ENCODE measurements around the gene FAIM2. TPM values are rescaled to one million over a fixed set of nuclear protein-coding genes. Genes with fewer than 3 reads are reported as not detected.

Gene FAIM2
- total RNA-seq, 1 donor from 2014 or later: not detected

DNA sequence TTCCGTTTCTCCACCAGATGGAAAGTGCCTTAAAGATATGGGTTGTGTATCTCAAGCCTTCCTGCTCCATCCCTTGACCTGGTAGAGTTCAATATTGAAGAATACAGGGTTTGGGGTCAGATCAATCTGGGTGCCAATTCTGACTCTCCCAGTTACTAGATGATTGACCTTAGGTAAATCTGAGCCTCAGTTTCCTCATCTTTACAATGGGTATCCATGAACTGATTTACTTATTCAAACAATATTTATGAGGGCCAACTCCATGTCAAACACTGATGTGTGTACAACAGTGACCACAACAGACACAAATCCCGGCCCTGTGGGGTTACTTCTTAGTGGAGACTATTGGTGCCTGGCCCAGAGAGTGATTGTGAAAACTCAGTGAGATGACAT, 7.5 kb upstream of the FAIM2 start:
- Histone ChIP-seq H3K27me3 (ENCODE audit: control insufficient read depth, insufficient read depth, low read length) (no peaks in the 10 kb centered on the region), H3K36me3 (ENCODE audit: control insufficient read depth, insufficient read depth, low read length) (no peaks in the 10 kb centered on the region), H3K4me3 (ENCODE audit: low read depth, low read length) (no peak overlapping the region)
- DNase-seq (ENCODE audit: low read depth): no peak
- TF ChIP-seq, protein P1, sequence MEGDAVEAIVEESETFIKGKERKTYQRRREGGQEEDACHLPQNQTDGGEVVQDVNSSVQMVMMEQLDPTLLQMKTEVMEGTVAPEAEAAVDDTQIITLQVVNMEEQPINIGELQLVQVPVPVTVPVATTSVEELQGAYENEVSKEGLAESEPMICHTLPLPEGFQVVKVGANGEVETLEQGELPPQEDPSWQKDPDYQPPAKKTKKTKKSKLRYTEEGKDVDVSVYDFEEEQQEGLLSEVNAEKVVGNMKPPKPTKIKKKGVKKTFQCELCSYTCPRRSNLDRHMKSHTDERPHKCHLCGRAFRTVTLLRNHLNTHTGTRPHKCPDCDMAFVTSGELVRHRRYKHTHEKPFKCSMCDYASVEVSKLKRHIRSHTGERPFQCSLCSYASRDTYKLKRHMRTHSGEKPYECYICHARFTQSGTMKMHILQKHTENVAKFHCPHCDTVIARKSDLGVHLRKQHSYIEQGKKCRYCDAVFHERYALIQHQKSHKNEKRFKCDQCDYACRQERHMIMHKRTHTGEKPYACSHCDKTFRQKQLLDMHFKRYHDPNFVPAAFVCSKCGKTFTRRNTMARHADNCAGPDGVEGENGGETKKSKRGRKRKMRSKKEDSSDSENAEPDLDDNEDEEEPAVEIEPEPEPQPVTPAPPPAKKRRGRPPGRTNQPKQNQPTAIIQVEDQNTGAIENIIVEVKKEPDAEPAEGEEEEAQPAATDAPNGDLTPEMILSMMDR (IDR thresholded peaks at IDR 0.05; ENCODE audit: insufficient read depth, low read length, poor library complexity, severe bottlenecking): no peak

DNA sequence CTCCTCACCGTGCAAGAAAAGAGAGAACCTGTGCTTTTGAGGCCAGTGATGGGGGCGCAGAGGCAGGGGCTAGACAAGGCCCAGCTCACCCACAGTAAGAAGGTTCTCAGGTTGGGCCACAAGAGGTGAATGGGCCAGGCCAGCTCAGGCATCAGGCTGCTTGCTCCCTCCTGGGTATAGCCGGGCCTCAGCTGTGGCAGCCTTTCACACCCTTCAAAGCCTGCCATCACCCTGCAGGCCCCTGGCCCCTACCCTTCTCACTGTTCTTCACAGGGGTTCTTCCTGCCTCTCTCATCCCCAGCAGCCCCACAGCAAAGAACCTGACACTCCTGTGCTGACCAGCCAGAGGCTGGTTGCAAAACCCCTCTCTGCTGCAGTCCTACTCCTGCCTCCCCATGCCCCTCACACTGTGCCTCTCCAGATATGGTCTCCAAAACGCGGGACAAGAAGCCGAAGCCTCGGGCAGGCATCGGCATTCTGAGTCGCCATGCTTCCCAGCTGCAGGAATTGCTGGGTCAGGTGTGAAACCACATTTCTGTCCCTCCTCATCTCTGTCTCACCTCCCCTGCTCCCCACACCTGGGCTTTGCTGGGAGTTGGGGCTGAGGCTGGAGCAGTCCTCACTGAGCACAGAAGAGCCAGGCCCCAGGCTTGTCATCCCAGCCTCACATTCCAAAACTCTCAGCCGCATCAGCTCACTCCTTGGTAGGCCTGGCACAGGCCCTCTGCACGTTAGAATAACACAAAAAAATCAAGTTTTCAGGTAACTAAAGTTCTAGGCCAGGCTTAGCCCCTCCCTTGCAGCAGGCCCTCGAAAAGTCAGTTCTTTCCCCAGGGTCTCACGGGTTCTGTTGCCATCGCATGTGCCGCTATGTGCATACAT, 6.9 kb upstream of the FAIM2 start:
- Histone ChIP-seq H3K27me3 (ENCODE audit: control insufficient read depth, insufficient read depth, low read length) (peaks cover 5% of the 10 kb centered on the region), H3K36me3 (ENCODE audit: control insufficient read depth, insufficient read depth, low read length) (no peaks in the 10 kb centered on the region), H3K4me3 (ENCODE audit: low read depth, low read length) (no peak overlapping the region)
- TF ChIP-seq, protein P1 (IDR thresholded peaks at IDR 0.05; ENCODE audit: insufficient read depth, low read length, poor library complexity, severe bottlenecking): no peak
- no peak for DNase-seq (ENCODE audit: low read depth)

DNA sequence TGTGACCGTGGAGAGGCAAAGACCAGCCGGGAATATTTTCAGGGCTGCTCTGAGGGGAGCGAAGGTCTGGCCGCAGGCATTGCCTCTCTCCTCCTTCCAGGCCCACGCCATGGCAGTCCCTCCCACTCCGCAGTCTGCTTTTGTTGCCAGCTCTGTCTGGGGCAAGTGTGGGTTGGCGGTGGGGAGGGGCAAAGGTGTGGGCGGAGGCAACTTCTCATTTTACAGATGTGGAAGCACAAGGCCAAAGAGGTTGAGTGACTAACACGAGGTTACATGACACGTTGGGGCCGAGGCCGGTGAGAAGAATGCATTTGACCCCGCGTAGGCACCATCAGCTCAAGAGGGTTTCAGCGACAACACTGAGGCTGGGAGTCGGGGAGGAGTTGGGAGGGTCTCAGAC, 6.1 kb upstream of the FAIM2 start:
- no peak overlapping the region for H3K4me3 ChIP-seq (ENCODE audit: low read depth, low read length)
- H3K27me3 ChIP-seq (ENCODE audit: control insufficient read depth, insufficient read depth, low read length): peaks cover 8% of the 10 kb centered on the region
- TF ChIP-seq, protein P1 (IDR thresholded peaks at IDR 0.05; ENCODE audit: insufficient read depth, low read length, poor library complexity, severe bottlenecking): no peak
- no peaks in the 10 kb centered on the region for H3K36me3 ChIP-seq (ENCODE audit: control insufficient read depth, insufficient read depth, low read length)
- peak; percentile 61 for DNase-seq (ENCODE audit: low read depth)

DNA sequence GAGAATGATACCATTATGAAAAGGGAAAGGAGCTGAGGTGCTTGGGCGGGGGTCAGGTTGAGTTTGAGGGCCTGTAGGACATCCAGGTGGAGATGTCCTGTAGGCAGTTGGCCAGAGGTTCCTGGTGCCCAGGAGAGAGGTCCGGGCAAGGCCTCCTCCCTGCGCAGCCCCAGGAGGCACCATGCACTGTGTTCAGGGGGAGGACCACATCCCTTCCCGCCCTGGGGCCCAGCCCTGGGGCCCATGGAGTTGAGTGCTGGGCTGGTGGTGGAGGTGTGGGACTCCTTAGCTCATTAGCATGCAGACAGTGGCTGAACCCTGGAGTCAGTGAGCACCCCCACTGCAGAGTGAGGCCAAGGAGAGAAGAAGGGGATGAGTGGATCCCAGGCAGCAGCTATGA, 5.7 kb upstream of the FAIM2 start:
- no peak overlapping the region for H3K4me3 ChIP-seq (ENCODE audit: low read depth, low read length)
- H3K36me3 ChIP-seq (ENCODE audit: control insufficient read depth, insufficient read depth, low read length): no peaks in the 10 kb centered on the region
- H3K27me3 ChIP-seq (ENCODE audit: control insufficient read depth, insufficient read depth, low read length): peaks cover 12% of the 10 kb centered on the region
- no peak for DNase-seq (ENCODE audit: low read depth)
- TF ChIP-seq, protein P1 (IDR thresholded peaks at IDR 0.05; ENCODE audit: insufficient read depth, low read length, poor library complexity, severe bottlenecking): no peak

DNA sequence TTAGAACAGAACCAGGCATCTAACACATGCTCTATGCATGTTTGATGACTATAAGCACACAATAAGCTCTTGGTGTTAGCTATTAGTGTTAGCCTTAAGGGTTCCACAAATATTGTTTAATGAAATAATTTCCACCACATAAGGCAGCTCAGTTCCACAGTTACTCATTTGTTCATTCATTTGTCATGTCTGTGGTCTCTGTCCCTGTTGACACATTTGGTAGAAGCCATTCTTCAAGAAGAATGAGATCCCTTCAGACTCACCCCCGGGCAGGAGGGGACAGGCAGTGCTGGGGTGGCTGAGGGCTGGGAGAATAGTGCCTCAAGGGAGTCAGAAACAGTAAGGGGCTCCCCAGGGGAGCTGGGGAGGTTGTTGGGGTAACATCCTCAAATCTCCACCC, 3.7 kb upstream of the FAIM2 start:
- no peak overlapping the region for H3K4me3 ChIP-seq (ENCODE audit: low read depth, low read length)
- TF ChIP-seq, protein P1 (IDR thresholded peaks at IDR 0.05; ENCODE audit: insufficient read depth, low read length, poor library complexity, severe bottlenecking): no peak
- DNase-seq (ENCODE audit: low read depth): no peak
- H3K36me3 ChIP-seq (ENCODE audit: control insufficient read depth, insufficient read depth, low read length): no peaks in the 10 kb centered on the region
- H3K27me3 ChIP-seq (ENCODE audit: control insufficient read depth, insufficient read depth, low read length): peaks cover 31% of the 10 kb centered on the region

Data from kidney epithelial cell (primary cell).